Transverse colon (tissue), 3 donors: ENCODE results near the gene CPA5.

Experiments
- EP300 ChIP-seq: sonication (generic); formaldehyde crosslinking; IDR thresholded peaks from one replicate; pipeline ENCODE4 v1.6.1; 2017; ENCODE audit warnings: antibody characterized with exemption, low read depth
- POLR2A ChIP-seq: fragments of 450-650 bp; IDR thresholded peaks from one replicate; pipeline ENCODE4 v1.6.1; 2016; ENCODE audit warnings: antibody characterized with exemption, mild to moderate bottlenecking, moderate library complexity
- TF ChIP-seq, protein P1 (sequence below), 5 experiments: fragments of 200-600 bp in 3 of 5; fragments of 450-650 bp in 2 of 5; sonication (generic) in 3 of 5; IDR thresholded peaks; 1 replicate in 2 of 5; 2 replicates in 3 of 5; pipeline ENCODE4 v1.5.1; 2016 to 2017; ENCODE audit warnings: antibody characterized with exemption in 5 of 5, inconsistent platforms in 3 of 5, mild to moderate bottlenecking in 2 of 5, moderate library complexity in 1 of 5

DNA sequence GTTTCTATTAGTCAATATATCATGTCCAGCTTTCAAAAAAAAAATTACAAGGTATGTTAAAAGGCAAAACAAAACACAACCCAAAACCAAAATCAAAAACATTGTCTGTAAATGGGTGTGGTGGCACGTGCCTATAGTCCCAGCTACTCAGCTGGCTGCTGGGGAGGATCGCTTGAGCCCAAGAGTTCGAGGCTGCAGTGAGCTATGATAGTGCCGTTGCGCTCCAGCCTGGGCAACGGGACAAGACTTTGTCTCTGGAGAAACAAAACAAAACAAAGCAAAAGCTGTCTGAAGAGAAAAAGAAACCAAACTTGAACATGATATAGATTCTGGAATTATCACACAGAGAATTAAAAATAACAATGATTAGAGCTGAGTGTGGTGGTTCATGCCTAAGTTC lies 10.3 kb upstream of the CPA5 start:
- TF ChIP-seq, protein P1, sequence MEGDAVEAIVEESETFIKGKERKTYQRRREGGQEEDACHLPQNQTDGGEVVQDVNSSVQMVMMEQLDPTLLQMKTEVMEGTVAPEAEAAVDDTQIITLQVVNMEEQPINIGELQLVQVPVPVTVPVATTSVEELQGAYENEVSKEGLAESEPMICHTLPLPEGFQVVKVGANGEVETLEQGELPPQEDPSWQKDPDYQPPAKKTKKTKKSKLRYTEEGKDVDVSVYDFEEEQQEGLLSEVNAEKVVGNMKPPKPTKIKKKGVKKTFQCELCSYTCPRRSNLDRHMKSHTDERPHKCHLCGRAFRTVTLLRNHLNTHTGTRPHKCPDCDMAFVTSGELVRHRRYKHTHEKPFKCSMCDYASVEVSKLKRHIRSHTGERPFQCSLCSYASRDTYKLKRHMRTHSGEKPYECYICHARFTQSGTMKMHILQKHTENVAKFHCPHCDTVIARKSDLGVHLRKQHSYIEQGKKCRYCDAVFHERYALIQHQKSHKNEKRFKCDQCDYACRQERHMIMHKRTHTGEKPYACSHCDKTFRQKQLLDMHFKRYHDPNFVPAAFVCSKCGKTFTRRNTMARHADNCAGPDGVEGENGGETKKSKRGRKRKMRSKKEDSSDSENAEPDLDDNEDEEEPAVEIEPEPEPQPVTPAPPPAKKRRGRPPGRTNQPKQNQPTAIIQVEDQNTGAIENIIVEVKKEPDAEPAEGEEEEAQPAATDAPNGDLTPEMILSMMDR (IDR thresholded peaks at IDR 0.05), result no peak
- TF ChIP-seq EP300 (no peak), POLR2A (no peak)
